Measurements from ENCODE around the gene ZEB1.

GRCh38 chr10:31383810-31384588 is 65.0 kb downstream of the ZEB1 start:
- no peak for TF ChIP-seq EZH2 (IDR thresholded peaks at IDR 0.05)
- no peak for TF ChIP-seq POLR2AphosphoS5 (IDR thresholded peaks at IDR 0.05; ENCODE audit: borderline replicate concordance, low read depth, low read length)
